ENCODE data around the gene PROM1. TPM values are rescaled to one million over a fixed set of nuclear protein-coding genes. Genes with fewer than 3 reads are reported as not detected.

PROM1 gene
- total and polyA plus RNA-seq, 2 of the 8 experiments (the other 6 are each of a cell fraction or from before 2014, with no cell fraction given), result 36.0 to 59.7 TPM

- no peak overlapping the region for H2BK12ac ChIP-seq (ENCODE audit: low read depth, low read length)
- FAIRE-seq (no peak), DNase-seq (ENCODE audit: low read depth in 1 of 2, low spot score in 2 of 2) (no peak)
- H4K91ac ChIP-seq (replicated peaks; ENCODE audit: insufficient read length, low read length), result no peak overlapping the region
- H4K5ac ChIP-seq (ENCODE audit: insufficient read length, low read depth, low read length), result no peak overlapping the region
- H3K56ac ChIP-seq (replicated peaks; ENCODE audit: insufficient read length, low read depth, low read length), result no peak overlapping the region
- no peaks in the 10 kb centered on the region for H3K23me2 ChIP-seq (ENCODE audit: low read depth, low read length)
- H2BK120ac ChIP-seq (replicated peaks; ENCODE audit: low read depth, low read length), result no peak overlapping the region
- no peak overlapping the region for H3K9ac ChIP-seq (replicated peaks in 1 of 4; ENCODE audit: extremely low read depth in 1 of 4, low read depth in 3 of 4, low read length in 3 of 4)
- H3K4me3 ChIP-seq (ENCODE audit: extremely low read depth in 1 of 4, insufficient read depth in 2 of 4, low read depth in 3 of 4, low read length in 4 of 4), result no peak overlapping the region
- no peak overlapping the region for H2BK15ac ChIP-seq (ENCODE audit: low read length)
- WGBS, 2 experiments (ENCODE audit: extremely low coverage in 1 of 2, insufficient coverage in 1 of 2, insufficient read length in 1 of 2, insufficient replicate concordance in 2 of 2, low coverage in 1 of 2, low lambda C conversion rate in 2 of 2, missing lambda C conversion rate in 1 of 2), result 92% methylated on average over 3 of the region's 3 CpGs; no CpG with 5 or more reads in 1 of the 2 experiments
- H2AK5ac ChIP-seq (ENCODE audit: low read depth, low read length), result no peak overlapping the region
- POLR2A ChIA-PET (ENCODE audit: partially characterized antibody), result no interaction called here
- H3K4me1 ChIP-seq (replicated peaks in 1 of 4; ENCODE audit: control insufficient read depth in 3 of 4, insufficient read depth in 4 of 4, low read length in 3 of 4), result no peaks in the 10 kb centered on the region
- no peak overlapping the region for H3K4ac ChIP-seq (replicated peaks; ENCODE audit: insufficient read length, low read depth, low read length)
- H3K18ac ChIP-seq (ENCODE audit: extremely low read depth, low read length), result no peak overlapping the region
- no peaks in the 10 kb centered on the region for H3K36me3 ChIP-seq (ENCODE audit: control insufficient read depth in 2 of 4, insufficient read depth in 4 of 4, low read length in 3 of 4)
- no peak overlapping the region for H3K23ac ChIP-seq (ENCODE audit: insufficient read length)
- no peaks in the 10 kb centered on the region for H3K27me3 ChIP-seq (replicated peaks in 1 of 4; ENCODE audit: control insufficient read depth in 3 of 4, extremely low read depth in 1 of 4, insufficient read depth in 3 of 4, low read length in 3 of 4)
- no peak overlapping the region for H2BK20ac ChIP-seq (ENCODE audit: low read length)
- CTCF ChIA-PET (ENCODE audit: partially characterized antibody), result interaction anchor here (0.6 to 0.8 kb wide), 2 partner anchors 77 to 302 kb away, joined by 3 to 4 read pairs; no protein-coding TSS in a partner anchor
- no peak overlapping the region for H3K14ac ChIP-seq (ENCODE audit: insufficient read length)
- no peaks in the 10 kb centered on the region for H3K79me2 ChIP-seq (ENCODE audit: control insufficient read depth in 1 of 2, insufficient read depth in 2 of 2, low read length in 2 of 2)
- H3K27ac ChIP-seq (ENCODE audit: low read depth, low read length), result no peak overlapping the region
- H2BK5ac ChIP-seq (ENCODE audit: low read depth, low read length), result no peak overlapping the region
- no peaks in the 10 kb centered on the region for H3K9me3 ChIP-seq (ENCODE audit: insufficient read depth in 2 of 2, low read depth in 1 of 2, low read length in 1 of 2)
- H4K8ac ChIP-seq (ENCODE audit: extremely low read depth, insufficient read depth, low read length), result no peak overlapping the region
- no peak overlapping the region for H3K4me2 ChIP-seq (ENCODE audit: insufficient read depth in 1 of 2, low read depth in 2 of 2, low read length in 2 of 2)
- H2AFZ ChIP-seq (ENCODE audit: low read length), result no peak overlapping the region
- H3K79me1 ChIP-seq (ENCODE audit: low read depth, low read length), result no peaks in the 10 kb centered on the region
- H4K20me1 ChIP-seq (replicated peaks in 1 of 2; ENCODE audit: control insufficient read depth in 1 of 2, insufficient read depth in 2 of 2, low read length in 2 of 2), result no peaks in the 10 kb centered on the region
- TF ChIP-seq USF2 (IDR thresholded peaks at IDR 0.05; ENCODE audit: low read length), result no peak
- no peak for TF ChIP-seq CTCF (IDR thresholded peaks at IDR 0.05; ENCODE audit: control extremely low read depth in 1 of 3, insufficient read depth in 1 of 3, low read depth in 1 of 3, low read length in 3 of 3)
- no peak for TF ChIP-seq MAX (IDR thresholded peaks at IDR 0.05)
- TF ChIP-seq SIN3A (conservative IDR thresholded peaks at IDR 0.05 in 1 of 2, IDR thresholded peaks at IDR 0.05 in 1 of 2; ENCODE audit: low read depth in 1 of 2, low read length in 2 of 2), result no peak
- TF ChIP-seq GTF2F1 (IDR thresholded peaks at IDR 0.05; ENCODE audit: borderline replicate concordance, low read depth, low read length), result no peak
- no peak for TF ChIP-seq CHD1 (IDR thresholded peaks at IDR 0.05; ENCODE audit: low read depth, low read length)
- no peak for TF ChIP-seq RXRA (IDR thresholded peaks at IDR 0.05; ENCODE audit: insufficient read depth, low read depth, low read length)
- no peak for TF ChIP-seq CBX8 (IDR thresholded peaks at IDR 0.05; ENCODE audit: borderline replicate concordance, low read depth, low read length)
- no peak for TF ChIP-seq CEBPB (IDR thresholded peaks at IDR 0.05; ENCODE audit: low read depth, low read length)
Measured at GRCh38 chr4:16110661-16111290, 27.0 kb upstream of the PROM1 start.

Measured in H1 (cell line).